Naive thymus-derived CD4-positive, alpha-beta T cell (primary cell): ENCODE measurements around the gene ZC3H12C. TPM values are rescaled to one million over a fixed set of nuclear protein-coding genes. Genes with fewer than 3 reads are reported as not detected.

Experiments used
- ATAC-seq: fragments of 150-1000 bp; cut with Tn5 transposase; 2 replicates; pipeline ENCODE4 v1.10.0; 2021; ENCODE audit warnings: mild to moderate bottlenecking, moderate library complexity
- CTCF ChIA-PET: fragments of 350-600 bp; sonication (Branson Sonifier 250); formaldehyde crosslinking; loops from one replicate; lab custom pipeline; 2021; ENCODE audit warnings: antibody characterized with exemption; lab: Charles Lee
- POLR2A ChIA-PET: fragments of 350-600 bp; sonication (Branson Sonifier 250); formaldehyde crosslinking; loops from one replicate; lab custom pipeline; 2021; ENCODE audit warnings: antibody characterized with exemption, inconsistent platforms; lab: Charles Lee
- DNase-seq, 9 donors: peaks; one replicate each; pipeline versions ENCODE4 v3.0.0 to v3.0.0-alpha.2; 2020 to 2022; ENCODE audit warnings: mixed read lengths in 1 of 9
- H3K27ac ChIP-seq: one replicate; pipeline ENCODE4 v1.7.0; 2013; ENCODE audit warnings: mild to moderate bottlenecking, low read depth, low read length, moderate library complexity
- H3K27me3 ChIP-seq, 2 donors: one replicate each; pipeline ENCODE4 v1.7.0; 2013; ENCODE audit warnings: low read length in 2 of 2, mild to moderate bottlenecking in 2 of 2, moderate library complexity in 2 of 2; ENCODE audit not compliant: control insufficient read depth in 2 of 2, insufficient read depth in 2 of 2
- H3K36me3 ChIP-seq, 3 experiments: 1 replicate in 2 of 3; 2 replicates in 1 of 3; pipeline ENCODE4 v1.7.0; 2013; ENCODE audit warnings: low read length in 3 of 3, mild to moderate bottlenecking in 3 of 3, moderate library complexity in 1 of 3; ENCODE audit not compliant: insufficient read depth in 3 of 3, control insufficient read depth in 2 of 3
- H3K4me1 ChIP-seq, 2 donors: one replicate each; pipeline ENCODE4 v1.7.0; 2013; ENCODE audit warnings: low read length in 2 of 2, mild to moderate bottlenecking in 2 of 2, moderate library complexity in 1 of 2; ENCODE audit not compliant: control insufficient read depth in 2 of 2, insufficient read depth in 2 of 2
- H3K4me3 ChIP-seq: 2 replicates; pipeline ENCODE4 v1.7.0; 2013; ENCODE audit warnings: mild to moderate bottlenecking, low read length
- H3K9me3 ChIP-seq, 3 experiments: 1 replicate in 2 of 3; 2 replicates in 1 of 3; pipeline ENCODE4 v1.7.0; 2013; ENCODE audit warnings: low read length in 3 of 3; ENCODE audit not compliant: control insufficient read depth in 2 of 3
- H3K27ac Mint-ChIP-seq, 9 donors: one replicate each; pipeline ENCODE4 v1.8.0; 2020 to 2022; ENCODE audit warnings: mixed read lengths in 9 of 9, mild to moderate bottlenecking in 8 of 9, moderate library complexity in 5 of 9, inconsistent platforms in 2 of 9
- H3K27me3 Mint-ChIP-seq, 5 donors: one replicate each; pipeline ENCODE4 v1.8.0; 2021 to 2022; ENCODE audit warnings: mixed read lengths in 5 of 5, mild to moderate bottlenecking in 1 of 5
- H3K36me3 Mint-ChIP-seq, 5 donors: one replicate each; pipeline ENCODE4 v1.8.0; 2020 to 2022; ENCODE audit warnings: mixed read lengths in 5 of 5, mild to moderate bottlenecking in 3 of 5, inconsistent platforms in 1 of 5
- H3K4me1 Mint-ChIP-seq, 7 donors: one replicate each; pipeline ENCODE4 v1.8.0; 2020 to 2022; ENCODE audit warnings: mixed read lengths in 7 of 7, mild to moderate bottlenecking in 3 of 7, inconsistent platforms in 1 of 7
- H3K4me3 Mint-ChIP-seq, 10 donors: one replicate each; pipeline ENCODE4 v1.8.0; 2020 to 2022; ENCODE audit warnings: mild to moderate bottlenecking in 10 of 10, mixed read lengths in 10 of 10, moderate library complexity in 6 of 10, inconsistent platforms in 2 of 10
- H3K9me3 Mint-ChIP-seq, 11 donors: one replicate each; pipeline ENCODE4 v1.8.0; 2020 to 2022; ENCODE audit warnings: mixed read lengths in 11 of 11, mild to moderate bottlenecking in 4 of 11, inconsistent platforms in 1 of 11, moderate library complexity in 1 of 11
- intact Hi-C, 2 donors: fragments of 100-400 bp; cut with micrococcal nuclease; formaldehyde crosslinking; loops; one replicate each; pipeline ENCODE4 v1.15.1; 2023
- polyA plus RNA-seq, 2 donors: library from polyadenylated mRNA; unstranded; fragments of 300-500 nt; fragmentation: Illumina TruSeq; gene quantifications; one replicate each; pipeline ENCODE4 v1.2.3, GENCODE V29; 2021
- total RNA-seq, 6 experiments: library from RNA in 5 of 6; stranded (reverse) in 5 of 6; gene quantifications; 1 replicate in 5 of 6; 2 replicates in 1 of 6; pipeline ENCODE4 v1.2.3 and lab custom pipeline; 2021 to 2026

The ZC3H12C gene
- total and polyA plus RNA-seq, 7 experiments from 2014 or later: 0.19 to 2.5 (median 0.35) TPM; not detected in 2

DNA sequence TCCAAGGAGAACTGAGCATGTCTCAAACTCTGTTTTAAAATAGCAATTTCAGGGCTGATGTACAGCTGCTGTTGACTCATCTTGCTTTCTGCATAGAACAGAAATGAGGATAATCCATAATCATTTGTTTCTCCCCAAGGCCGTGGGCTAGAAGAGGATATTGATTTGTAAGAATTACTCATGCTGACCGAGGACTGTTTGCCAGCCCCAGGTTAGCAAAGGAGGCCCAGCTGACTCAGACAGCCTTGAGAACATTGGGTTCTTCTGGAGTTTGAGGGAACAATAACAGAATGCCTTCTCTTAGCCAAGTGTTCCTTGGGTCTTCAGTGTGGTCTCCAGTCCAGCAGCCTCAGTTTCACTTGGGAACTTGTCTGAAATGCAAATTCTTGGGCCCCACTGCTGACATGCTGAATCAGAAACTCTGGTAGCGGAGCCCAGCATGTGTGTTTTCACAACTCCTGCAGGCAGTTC is 92.0 kb downstream of the ZC3H12C start:
- DNase-seq (no peak), ATAC-seq (no peak)
- Histone ChIP-seq H3K27ac (no peak overlapping the region), H3K9me3 (no peaks in the 10 kb centered on the region), H3K4me3 (no peak overlapping the region), H3K36me3 (no peaks in the 10 kb centered on the region), H3K4me1 (no peaks in the 10 kb centered on the region), H3K27me3 (no peaks in the 10 kb centered on the region)
- no peaks in the 10 kb centered on the region for H3K36me3 Mint-ChIP-seq
- ChIA-PET CTCF (no interaction called here), POLR2A (interaction anchor here (0.5 kb wide), 1 partner anchor 1435 kb away, joined by 3 read pairs; no protein-coding TSS in a partner anchor)
- H3K4me1 Mint-ChIP-seq: no peaks in the 10 kb centered on the region
- no peak overlapping the region for H3K4me3 Mint-ChIP-seq
- intact Hi-C loops: no loop called here
- H3K9me3 Mint-ChIP-seq: no peaks in the 10 kb centered on the region
- peaks cover 0 to 16% (median 5%) of the 10 kb centered on the region in 5 donors for H3K27me3 Mint-ChIP-seq
- H3K27ac Mint-ChIP-seq: no peak overlapping the region

DNA sequence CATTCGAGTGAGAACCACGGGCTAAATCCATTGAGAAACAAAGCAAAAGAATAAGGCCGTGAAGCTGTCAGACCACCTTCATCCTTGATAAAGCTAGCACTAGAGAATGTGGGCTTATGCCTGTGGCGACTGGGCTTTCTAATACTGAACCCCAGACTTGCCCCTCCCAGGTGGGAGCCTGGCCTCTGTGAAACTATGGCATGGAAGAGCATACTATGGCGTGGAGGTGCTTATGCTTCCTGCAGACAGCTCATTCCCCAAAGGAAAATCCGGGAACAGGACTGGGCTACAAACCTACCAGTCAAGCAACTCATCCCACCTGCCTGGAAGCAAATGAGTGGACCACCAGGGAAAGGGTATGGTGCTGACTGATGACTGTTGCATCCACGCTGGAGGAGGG is 92.4 kb downstream of the ZC3H12C start:
- ChIA-PET POLR2A (interaction anchor here (0.5 kb wide), 1 partner anchor 1434 kb away, joined by 3 read pairs; no protein-coding TSS in a partner anchor), CTCF (no interaction called here)
- peaks cover 0 to 16% (median 5%) of the 10 kb centered on the region in 5 donors for H3K27me3 Mint-ChIP-seq
- no peak for DNase-seq
- no peaks in the 10 kb centered on the region for H3K36me3 Mint-ChIP-seq
- no peaks in the 10 kb centered on the region for H3K4me1 ChIP-seq
- no peak overlapping the region for H3K4me3 ChIP-seq
- ATAC-seq: no peak
- no peaks in the 10 kb centered on the region for H3K9me3 ChIP-seq
- no peaks in the 10 kb centered on the region for H3K27me3 ChIP-seq
- no peaks in the 10 kb centered on the region for H3K9me3 Mint-ChIP-seq
- no peaks in the 10 kb centered on the region for H3K36me3 ChIP-seq
- no peak overlapping the region for H3K4me3 Mint-ChIP-seq
- no peak overlapping the region for H3K27ac ChIP-seq
- no peak overlapping the region for H3K27ac Mint-ChIP-seq
- intact Hi-C loops: no loop called here
- H3K4me1 Mint-ChIP-seq: no peaks in the 10 kb centered on the region

DNA sequence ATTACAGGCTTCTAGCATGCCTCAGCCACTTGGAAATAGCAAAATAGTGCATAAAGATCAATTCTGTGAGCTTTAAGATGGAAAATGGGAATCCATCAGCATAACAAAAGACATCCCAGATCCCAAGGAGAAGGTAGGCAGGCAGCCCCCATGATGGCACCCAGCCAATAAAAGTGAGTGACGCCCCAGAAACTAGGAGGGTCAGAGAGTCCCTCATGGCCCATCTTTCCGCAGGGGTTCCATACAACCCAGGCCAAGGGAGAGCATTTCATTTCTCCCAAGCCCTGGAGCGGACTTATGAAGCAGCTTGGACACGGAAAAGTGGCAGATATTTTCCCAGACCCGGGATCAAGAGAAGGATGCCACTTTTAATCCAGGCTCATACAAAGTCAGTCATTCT is 93.3 kb downstream of the ZC3H12C start:
- Mint-ChIP-seq H3K4me3 (no peak overlapping the region), H3K27ac (no peak overlapping the region), H3K4me1 (no peaks in the 10 kb centered on the region), H3K27me3 (peaks cover 0 to 18% (median 5%) of the 10 kb centered on the region in 5 donors), H3K36me3 (no peaks in the 10 kb centered on the region), H3K9me3 (no peaks in the 10 kb centered on the region)
- ATAC-seq: no peak
- DNase-seq: no peak
- H3K27ac ChIP-seq: no peak overlapping the region
- ChIA-PET POLR2A (no interaction called here), CTCF (no interaction called here)
- no peak overlapping the region for H3K4me3 ChIP-seq
- no peaks in the 10 kb centered on the region for H3K4me1 ChIP-seq
- no peaks in the 10 kb centered on the region for H3K36me3 ChIP-seq
- H3K27me3 ChIP-seq: no peaks in the 10 kb centered on the region
- H3K9me3 ChIP-seq: no peaks in the 10 kb centered on the region
- intact Hi-C loops: no loop called here

DNA sequence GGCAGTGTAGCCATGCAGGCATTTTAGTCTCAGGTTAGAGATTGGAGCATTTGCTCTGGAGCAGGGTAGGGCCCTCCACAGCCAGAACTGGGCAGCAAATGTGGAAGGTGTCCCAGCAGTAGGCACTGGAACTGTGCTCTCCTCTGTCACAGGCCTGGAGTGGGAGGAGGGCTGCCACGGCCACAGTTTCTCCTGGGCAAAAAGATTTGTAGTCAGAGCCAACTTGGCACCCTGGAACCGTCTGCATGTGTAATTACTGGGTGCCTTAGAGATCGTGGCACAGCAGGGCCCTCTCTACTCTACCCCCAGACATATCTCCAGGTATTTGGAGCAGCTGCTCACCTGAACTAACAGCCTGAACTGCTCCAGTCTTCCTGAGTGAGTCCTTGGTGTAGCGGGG is 93.7 kb downstream of the ZC3H12C start:
- DNase-seq: no peak
- H3K36me3 ChIP-seq: no peaks in the 10 kb centered on the region
- H3K27ac ChIP-seq: no peak overlapping the region
- no peak for ATAC-seq
- no peaks in the 10 kb centered on the region for H3K9me3 Mint-ChIP-seq
- no peaks in the 10 kb centered on the region for H3K9me3 ChIP-seq
- H3K27ac Mint-ChIP-seq: no peak overlapping the region
- H3K27me3 Mint-ChIP-seq: peaks cover 0 to 19% (median 5%) of the 10 kb centered on the region in 5 donors
- no peaks in the 10 kb centered on the region for H3K4me1 ChIP-seq
- H3K27me3 ChIP-seq: no peaks in the 10 kb centered on the region
- peaks cover 0 to 1% (median 0%) of the 10 kb centered on the region in 7 donors for H3K4me1 Mint-ChIP-seq
- intact Hi-C loops: no loop called here
- ChIA-PET POLR2A (no interaction called here), CTCF (no interaction called here)
- no peak overlapping the region for H3K4me3 Mint-ChIP-seq
- H3K4me3 ChIP-seq: no peak overlapping the region
- H3K36me3 Mint-ChIP-seq: no peaks in the 10 kb centered on the region

DNA sequence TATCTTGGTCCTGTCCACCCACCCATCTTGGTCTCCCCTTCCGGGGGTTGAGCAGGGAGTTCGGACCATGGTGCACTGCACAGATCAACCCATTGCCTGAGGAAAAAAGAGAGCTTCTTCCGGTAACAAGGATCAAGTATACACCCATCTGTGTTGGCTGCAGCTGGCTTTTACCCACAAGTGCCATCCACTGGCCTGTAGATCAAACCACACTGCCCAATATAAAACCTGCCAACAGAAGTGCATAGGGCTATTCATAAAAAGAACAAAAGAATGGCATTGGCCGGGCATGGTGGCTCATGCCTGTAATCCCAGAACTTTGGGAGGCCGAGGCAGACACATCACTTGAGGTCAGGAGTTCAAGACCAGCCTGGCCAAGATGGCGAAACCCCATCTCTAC is 94.5 kb downstream of the ZC3H12C start:
- Mint-ChIP-seq H3K9me3 (no peaks in the 10 kb centered on the region), H3K27me3 (peaks cover 0 to 26% (median 10%) of the 10 kb centered on the region in 5 donors), H3K36me3 (no peaks in the 10 kb centered on the region), H3K27ac (no peak overlapping the region), H3K4me3 (no peak overlapping the region), H3K4me1 (peaks cover 0 to 10% (median 6%) of the 10 kb centered on the region in 7 donors)
- DNase-seq (no peak), ATAC-seq (no peak)
- POLR2A ChIA-PET: no interaction called here
- no peaks in the 10 kb centered on the region for H3K9me3 ChIP-seq
- no peak overlapping the region for H3K27ac ChIP-seq
- CTCF ChIA-PET: no interaction called here
- no peak overlapping the region for H3K4me3 ChIP-seq
- intact Hi-C loops: no loop called here
- H3K27me3 ChIP-seq: no peaks in the 10 kb centered on the region
- H3K4me1 ChIP-seq: peaks cover 0 to 1% of the 10 kb centered on the region in 2 donors
- H3K36me3 ChIP-seq: no peaks in the 10 kb centered on the region

DNA sequence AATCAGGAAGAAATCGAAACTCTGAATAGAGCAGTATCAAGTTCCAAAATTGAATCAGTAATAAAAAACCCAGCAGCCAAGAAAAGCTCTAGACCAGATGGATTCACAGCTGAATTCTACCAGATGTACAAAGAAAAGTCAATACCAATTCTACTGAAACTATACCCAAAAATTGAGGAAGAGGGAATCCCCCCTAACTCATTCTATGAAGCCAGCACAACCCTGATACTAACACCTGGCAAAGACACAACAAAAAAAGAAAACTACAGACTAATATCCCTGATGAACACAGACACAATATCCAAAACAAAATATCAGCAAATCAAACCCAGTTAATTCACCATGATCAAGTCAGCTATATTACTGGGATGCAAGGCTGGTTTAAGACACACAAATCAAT is 97.7 kb downstream of the ZC3H12C start:
- Histone ChIP-seq H3K4me1 (peaks cover 0 to 7% of the 10 kb centered on the region in 2 donors), H3K27me3 (no peaks in the 10 kb centered on the region), H3K4me3 (no peak overlapping the region), H3K36me3 (no peaks in the 10 kb centered on the region), H3K9me3 (no peaks in the 10 kb centered on the region), H3K27ac (no peak overlapping the region)
- Mint-ChIP-seq H3K36me3 (peaks cover 0 to 2% (median 0%) of the 10 kb centered on the region in 5 donors), H3K27me3 (peaks cover 3 to 40% (median 10%) of the 10 kb centered on the region in 5 donors), H3K4me1 (peaks cover 0 to 14% (median 8%) of the 10 kb centered on the region in 7 donors), H3K27ac (no peak overlapping the region), H3K4me3 (no peak overlapping the region), H3K9me3 (peaks cover 0 to 4% (median 0%) of the 10 kb centered on the region in 11 donors)
- ChIA-PET CTCF (interaction anchor here (0.6 to 1.1 kb wide), 2 partner anchors 10 to 15 kb away, joined by 3 to 4 read pairs; no protein-coding TSS in a partner anchor), POLR2A (no interaction called here)
- no peak for ATAC-seq
- DNase-seq: no peak
- intact Hi-C loops: no loop called here
